Fibroblast of peridontal ligament (primary cell): ENCODE data around the gene TSKS.

ENCODE experiments used
- DNase-seq: peaks from one replicate; pipeline ENCODE4 v3.0.0-alpha.2; 2010; ENCODE audit errors: extremely low read depth

Gene TSKS

GRCh38 chr19:49795615-49796014 is 32.5 kb upstream of the TSKS start:
- no peak for DNase-seq

GRCh38 chr19:49793561-49793840 is 30.4 kb upstream of the TSKS start:
- DNase-seq, result no peak

- no peak for DNase-seq
Measured at GRCh38 chr19:49792829-49793560, 29.9 kb upstream of the TSKS start.

GRCh38 chr19:49791776-49792445 is 28.8 kb upstream of the TSKS start:
- no peak for DNase-seq

- peak; percentile 23 for DNase-seq
Measured at GRCh38 chr19:49790866-49791265, 27.8 kb upstream of the TSKS start.

GRCh38 chr19:49788857-49789256 is 25.8 kb upstream of the TSKS start:
- DNase-seq, result no peak

GRCh38 chr19:49787746-49788145 is 24.6 kb upstream of the TSKS start:
- no peak for DNase-seq

GRCh38 chr19:49786376-49786820 is 23.3 kb upstream of the TSKS start:
- DNase-seq, result no peak

- DNase-seq, result no peak
Measured at GRCh38 chr19:49782515-49782914, 19.4 kb upstream of the TSKS start.

GRCh38 chr19:49781394-49781793 is 18.3 kb upstream of the TSKS start:
- DNase-seq, result no peak

- DNase-seq, result no peak
Measured at GRCh38 chr19:49780861-49781260, 17.8 kb upstream of the TSKS start.

- DNase-seq, result no peak
Measured at GRCh38 chr19:49779731-49780555, 16.8 kb upstream of the TSKS start.

GRCh38 chr19:49776371-49776764 is 13.3 kb upstream of the TSKS start:
- no peak for DNase-seq

GRCh38 chr19:49775742-49776370 is 12.8 kb upstream of the TSKS start:
- no peak for DNase-seq

- no peak for DNase-seq
Measured at GRCh38 chr19:49774969-49775368, 11.9 kb upstream of the TSKS start.

GRCh38 chr19:49773663-49774350 is 10.7 kb upstream of the TSKS start:
- no peak for DNase-seq

- DNase-seq, result no peak
Measured at GRCh38 chr19:49772850-49773432, 9.8 kb upstream of the TSKS start.

GRCh38 chr19:49771674-49772139 is 8.6 kb upstream of the TSKS start:
- DNase-seq, result no peak

GRCh38 chr19:49770529-49770928 is 7.4 kb upstream of the TSKS start:
- no peak for DNase-seq

- no peak for DNase-seq
Measured at GRCh38 chr19:49767967-49768581, 5.0 kb upstream of the TSKS start.

- peak; percentile 10 for DNase-seq
Measured at GRCh38 chr19:49767381-49767780, 4.3 kb upstream of the TSKS start.
